ENCODE results near the gene ADCY5.

ADCY5 gene

DNA sequence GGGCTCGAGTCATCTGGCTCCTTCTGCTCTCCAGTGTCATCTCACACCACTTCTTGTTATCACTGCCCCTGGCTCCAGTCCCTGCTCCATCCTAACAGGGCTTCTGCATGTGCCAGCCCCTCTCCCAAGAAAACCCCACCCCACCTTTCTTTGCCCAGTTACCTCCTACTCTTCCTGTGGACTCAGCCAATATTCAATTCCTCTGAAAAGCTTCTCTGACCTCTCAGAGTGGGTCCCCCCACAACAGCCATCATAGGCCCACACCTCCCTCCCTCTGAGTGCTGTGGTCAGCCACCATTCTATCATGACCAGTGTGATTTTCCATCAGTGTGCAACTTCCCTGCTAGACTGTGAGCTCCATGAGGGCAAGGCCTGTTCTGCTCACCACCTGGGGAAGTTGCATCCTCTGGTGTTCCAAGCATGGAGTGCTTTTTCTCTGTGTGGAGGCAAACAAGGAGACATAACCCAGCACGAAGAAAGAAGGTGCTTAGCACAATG, 71.6 kb downstream of the ADCY5 start:
- H3K36me3 ChIP-seq (ENCODE audit: insufficient read depth, low read length) = no peaks in the 10 kb centered on the region
- H3K9me3 ChIP-seq (ENCODE audit: low read length) = no peaks in the 10 kb centered on the region
- no peak overlapping the region for H3K4me3 ChIP-seq (ENCODE audit: low read depth, low read length, poor library complexity, severe bottlenecking)
- H3K4me2 ChIP-seq (ENCODE audit: low read length) = no peak overlapping the region
- TF ChIP-seq EZH2 (IDR thresholded peaks at IDR 0.05; ENCODE audit: borderline replicate concordance, low read length) = no peak
- TF ChIP-seq, protein P1, sequence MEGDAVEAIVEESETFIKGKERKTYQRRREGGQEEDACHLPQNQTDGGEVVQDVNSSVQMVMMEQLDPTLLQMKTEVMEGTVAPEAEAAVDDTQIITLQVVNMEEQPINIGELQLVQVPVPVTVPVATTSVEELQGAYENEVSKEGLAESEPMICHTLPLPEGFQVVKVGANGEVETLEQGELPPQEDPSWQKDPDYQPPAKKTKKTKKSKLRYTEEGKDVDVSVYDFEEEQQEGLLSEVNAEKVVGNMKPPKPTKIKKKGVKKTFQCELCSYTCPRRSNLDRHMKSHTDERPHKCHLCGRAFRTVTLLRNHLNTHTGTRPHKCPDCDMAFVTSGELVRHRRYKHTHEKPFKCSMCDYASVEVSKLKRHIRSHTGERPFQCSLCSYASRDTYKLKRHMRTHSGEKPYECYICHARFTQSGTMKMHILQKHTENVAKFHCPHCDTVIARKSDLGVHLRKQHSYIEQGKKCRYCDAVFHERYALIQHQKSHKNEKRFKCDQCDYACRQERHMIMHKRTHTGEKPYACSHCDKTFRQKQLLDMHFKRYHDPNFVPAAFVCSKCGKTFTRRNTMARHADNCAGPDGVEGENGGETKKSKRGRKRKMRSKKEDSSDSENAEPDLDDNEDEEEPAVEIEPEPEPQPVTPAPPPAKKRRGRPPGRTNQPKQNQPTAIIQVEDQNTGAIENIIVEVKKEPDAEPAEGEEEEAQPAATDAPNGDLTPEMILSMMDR (IDR thresholded peaks at IDR 0.05; ENCODE audit: low read length) = no peak
- H2AFZ ChIP-seq (ENCODE audit: low read length) = no peak overlapping the region
- no peaks in the 10 kb centered on the region for H3F3A ChIP-seq (ENCODE audit: insufficient read depth, low read length)
- no peaks in the 10 kb centered on the region for H3K27me3 ChIP-seq (ENCODE audit: insufficient read depth, low read length)
- H4K20me1 ChIP-seq (ENCODE audit: insufficient read depth, low read length) = no peaks in the 10 kb centered on the region
- H3K27ac ChIP-seq (ENCODE audit: low read depth, low read length, poor library complexity, severe bottlenecking) = no peak overlapping the region
- H3K4me1 ChIP-seq (ENCODE audit: insufficient read depth, low read length, severe bottlenecking) = no peaks in the 10 kb centered on the region
- H3K9ac ChIP-seq (ENCODE audit: low read length) = no peak overlapping the region
- H3K79me2 ChIP-seq (ENCODE audit: insufficient read depth, low read length) = no peaks in the 10 kb centered on the region
- no peaks in the 10 kb centered on the region for H3K9me2 ChIP-seq (ENCODE audit: low read depth, low read length)

DNA sequence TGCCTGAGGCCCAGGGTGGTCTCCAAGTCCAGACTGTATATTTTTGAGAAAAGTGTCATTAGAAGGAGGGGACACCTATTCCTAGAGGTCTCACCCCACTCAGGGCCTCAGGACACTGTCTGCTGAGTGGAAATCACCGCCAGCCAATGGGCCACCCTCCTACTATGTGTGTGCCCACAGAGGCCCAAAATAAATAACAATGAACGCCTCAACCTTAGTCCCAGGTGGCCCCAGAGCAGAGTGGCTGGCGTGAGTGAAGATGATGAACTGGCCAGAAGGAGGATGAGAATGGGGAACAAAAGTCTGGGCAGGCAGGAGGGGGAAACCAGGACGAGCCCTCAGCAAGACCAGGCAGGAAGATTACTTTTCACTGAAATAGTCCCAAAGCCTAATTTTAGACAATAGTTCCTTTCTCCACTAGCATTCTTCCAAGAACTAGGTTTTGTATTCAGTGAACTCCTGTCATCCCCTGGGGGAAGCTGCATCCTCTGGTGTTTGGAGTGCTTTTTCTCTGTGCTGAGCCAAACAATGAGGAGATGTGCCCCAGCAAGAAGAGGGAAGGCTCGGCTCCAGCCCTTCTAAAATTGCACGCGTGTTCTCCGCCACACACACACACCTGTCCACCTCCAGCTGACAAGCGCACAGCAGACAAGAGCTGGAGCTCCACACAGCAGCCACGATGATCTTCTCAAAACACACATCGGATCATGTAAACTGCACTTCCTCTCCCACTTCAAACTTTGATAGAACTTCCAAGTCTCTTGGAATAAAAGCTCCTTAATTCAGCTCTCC, 72.2 kb downstream of the ADCY5 start:
- no peak for TF ChIP-seq EZH2 (IDR thresholded peaks at IDR 0.05; ENCODE audit: borderline replicate concordance, low read length)
- TF ChIP-seq, protein P1 (IDR thresholded peaks at IDR 0.05; ENCODE audit: low read length) = no peak
- Histone ChIP-seq H3K9ac (ENCODE audit: low read length) (no peak overlapping the region), H3K9me2 (ENCODE audit: low read depth, low read length) (no peaks in the 10 kb centered on the region)

DNA sequence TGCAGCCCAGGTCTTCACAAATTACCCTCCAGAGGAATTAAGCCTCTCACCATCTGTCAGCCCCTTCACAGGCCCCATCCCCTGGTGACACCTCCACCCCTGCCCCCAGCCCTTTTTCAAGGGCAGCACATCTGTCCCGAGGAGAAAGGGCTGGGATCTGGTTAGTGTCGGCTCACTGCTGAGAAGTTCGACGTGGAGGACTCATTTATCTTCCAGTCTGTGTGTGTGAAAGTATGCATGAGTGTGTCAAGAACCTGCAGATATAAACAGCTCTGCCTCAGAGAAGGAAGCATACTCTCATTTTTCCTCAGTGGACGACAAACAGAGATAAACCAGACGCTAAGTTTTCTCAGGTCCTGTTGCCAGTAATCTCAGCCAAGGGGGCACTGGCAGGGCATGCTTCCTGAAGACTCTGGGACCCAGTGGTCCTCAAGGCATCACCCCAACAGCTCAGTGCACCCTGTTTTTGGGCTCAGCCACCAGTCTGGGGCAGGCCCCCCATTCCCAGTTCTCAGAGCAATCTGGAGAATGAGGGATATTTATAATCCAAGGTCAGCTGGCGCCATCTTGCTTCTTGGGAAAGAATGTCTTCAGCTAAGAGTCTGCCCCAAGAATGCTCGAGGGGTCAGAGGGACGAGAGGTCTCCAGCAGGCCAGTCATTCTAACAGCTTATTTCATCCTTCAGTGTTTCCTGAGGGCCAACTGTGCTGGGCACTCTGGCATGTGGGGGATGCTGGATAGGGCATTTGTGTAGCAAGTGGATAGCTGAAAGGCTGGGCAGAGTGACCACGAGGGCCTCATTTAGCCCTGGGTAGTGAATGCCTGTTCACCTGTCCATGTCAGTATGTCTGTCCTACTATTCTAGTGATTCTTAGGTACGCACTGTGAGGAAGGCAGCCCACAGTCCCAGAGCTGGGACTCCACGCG, 73.6 kb downstream of the ADCY5 start:
- H3K27ac ChIP-seq (ENCODE audit: low read depth, low read length, poor library complexity, severe bottlenecking) = no peak overlapping the region
- no peak overlapping the region for H2AFZ ChIP-seq (ENCODE audit: low read length)
- H3K27me3 ChIP-seq (ENCODE audit: insufficient read depth, low read length) = no peaks in the 10 kb centered on the region
- no peaks in the 10 kb centered on the region for H3K79me2 ChIP-seq (ENCODE audit: insufficient read depth, low read length)
- H3F3A ChIP-seq (ENCODE audit: insufficient read depth, low read length) = no peaks in the 10 kb centered on the region
- no peak overlapping the region for H3K9ac ChIP-seq (ENCODE audit: low read length)
- no peaks in the 10 kb centered on the region for H3K36me3 ChIP-seq (ENCODE audit: insufficient read depth, low read length)
- TF ChIP-seq EZH2 (IDR thresholded peaks at IDR 0.05; ENCODE audit: borderline replicate concordance, low read length) = no peak
- TF ChIP-seq, protein P1 (IDR thresholded peaks at IDR 0.05; ENCODE audit: low read length) = no peak
- no peaks in the 10 kb centered on the region for H4K20me1 ChIP-seq (ENCODE audit: insufficient read depth, low read length)
- H3K4me2 ChIP-seq (ENCODE audit: low read length) = no peak overlapping the region
- no peaks in the 10 kb centered on the region for H3K9me3 ChIP-seq (ENCODE audit: low read length)
- H3K4me3 ChIP-seq (ENCODE audit: low read depth, low read length, poor library complexity, severe bottlenecking) = no peak overlapping the region
- no peaks in the 10 kb centered on the region for H3K4me1 ChIP-seq (ENCODE audit: insufficient read depth, low read length, severe bottlenecking)
- H3K9me2 ChIP-seq (ENCODE audit: low read depth, low read length) = no peaks in the 10 kb centered on the region

More for the DNA sequence above, 72.2 kb downstream of the ADCY5 start:
- Histone ChIP-seq H3K27me3 (ENCODE audit: insufficient read depth, low read length) (no peaks in the 10 kb centered on the region), H3K27ac (ENCODE audit: low read depth, low read length, poor library complexity, severe bottlenecking) (no peak overlapping the region), H3K4me3 (ENCODE audit: low read depth, low read length, poor library complexity, severe bottlenecking) (no peak overlapping the region), H3K36me3 (ENCODE audit: insufficient read depth, low read length) (no peaks in the 10 kb centered on the region), H4K20me1 (ENCODE audit: insufficient read depth, low read length) (no peaks in the 10 kb centered on the region), H3K4me2 (ENCODE audit: low read length) (no peak overlapping the region), H3K9me3 (ENCODE audit: low read length) (no peaks in the 10 kb centered on the region), H3F3A (ENCODE audit: insufficient read depth, low read length) (no peaks in the 10 kb centered on the region), H2AFZ (ENCODE audit: low read length) (no peak overlapping the region), H3K79me2 (ENCODE audit: insufficient read depth, low read length) (no peaks in the 10 kb centered on the region), H3K4me1 (ENCODE audit: insufficient read depth, low read length, severe bottlenecking) (no peaks in the 10 kb centered on the region)

Measured in OCI-LY1 (cell line).